ENCODE measurements around the gene SIDT2.

Gene SIDT2

GRCh38 chr11:117197516-117198456 is 19.2 kb downstream of the SIDT2 start:
- 71 to 83% methylated on average over 9 to 11 of the region's 17 CpGs for WGBS, 2 experiments (ENCODE audit: insufficient coverage in 2 of 2)
- peaks cover 31% of the 10 kb centered on the region for H3K4me1 ChIP-seq (ENCODE audit: control insufficient read depth, insufficient read depth, low read length, poor library complexity, severe bottlenecking)
- peak overlapping the region; percentile 83 for H3K27ac ChIP-seq (ENCODE audit: low read depth, low read length, severe bottlenecking)

GRCh38 chr11:117198613-117199012 is 20.1 kb downstream of the SIDT2 start:
- Histone ChIP-seq H3K4me1 (ENCODE audit: control insufficient read depth, insufficient read depth, low read length, poor library complexity, severe bottlenecking) (peaks cover 39% of the 10 kb centered on the region), H3K27ac (ENCODE audit: low read depth, low read length, severe bottlenecking) (peak overlapping the region; percentile 83), H3K36me3 (ENCODE audit: control insufficient read depth, insufficient read depth, low read length) (peaks cover 32% of the 10 kb centered on the region), H3K4me3 (ENCODE audit: extremely low read depth, insufficient read depth, low read length, poor library complexity, severe bottlenecking) (peak overlapping the region; percentile 51), H3K9me3 (ENCODE audit: control insufficient read depth, low read length) (no peaks in the 10 kb centered on the region)
- WGBS, 2 experiments (ENCODE audit: insufficient coverage in 2 of 2): 67 to 100% methylated on average over 1 of the region's 4 CpGs

More at GRCh38 chr11:117197516-117198456, 19.2 kb downstream of the SIDT2 start:
- Histone ChIP-seq H3K36me3 (ENCODE audit: control insufficient read depth, insufficient read depth, low read length) (peaks cover 32% of the 10 kb centered on the region), H3K9me3 (ENCODE audit: control insufficient read depth, low read length) (no peaks in the 10 kb centered on the region), H3K4me3 (ENCODE audit: extremely low read depth, insufficient read depth, low read length, poor library complexity, severe bottlenecking) (no peak overlapping the region)

- Histone ChIP-seq H3K9me3 (ENCODE audit: control insufficient read depth, low read length) (no peaks in the 10 kb centered on the region), H3K4me1 (ENCODE audit: control insufficient read depth, insufficient read depth, low read length, poor library complexity, severe bottlenecking) (peaks cover 46% of the 10 kb centered on the region), H3K27ac (ENCODE audit: low read depth, low read length, severe bottlenecking) (peak within 1 kb of the TSS; percentile 83), H3K36me3 (ENCODE audit: control insufficient read depth, insufficient read depth, low read length) (peaks cover 33% of the 10 kb centered on the region), H3K4me3 (ENCODE audit: extremely low read depth, insufficient read depth, low read length, poor library complexity, severe bottlenecking) (peak within 1 kb of the TSS; percentile 51)
- WGBS, 2 experiments (ENCODE audit: insufficient coverage in 2 of 2): 3 to 5% methylated on average over 21 to 22 of the region's 34 CpGs
These were observed 20.7 kb downstream of the SIDT2 start, which contains the start of gene TAGLN for GRCh38 chr11:117199053-117199915. TSS of gene TAGLN (plus strand) at chr11:117199370. CDS start at chr11:117203014, 3,644 bp downstream.

- Histone ChIP-seq H3K27ac (ENCODE audit: low read depth, low read length, severe bottlenecking) (peak overlapping the region; percentile 83), H3K9me3 (ENCODE audit: control insufficient read depth, low read length) (no peaks in the 10 kb centered on the region), H3K36me3 (ENCODE audit: control insufficient read depth, insufficient read depth, low read length) (peaks cover 42% of the 10 kb centered on the region), H3K4me1 (ENCODE audit: control insufficient read depth, insufficient read depth, low read length, poor library complexity, severe bottlenecking) (peaks cover 54% of the 10 kb centered on the region), H3K4me3 (ENCODE audit: extremely low read depth, insufficient read depth, low read length, poor library complexity, severe bottlenecking) (peak overlapping the region; percentile 51)
- WGBS, 2 experiments (ENCODE audit: insufficient coverage in 2 of 2): 17 to 19% methylated on average over 6 of the region's 13 CpGs
These were observed 21.6 kb downstream of the SIDT2 start for GRCh38 chr11:117199916-117200812.

- 66 to 73% methylated on average over 9 to 12 of the region's 12 CpGs for WGBS, 2 experiments (ENCODE audit: insufficient coverage in 2 of 2)
- H3K9me3 ChIP-seq (ENCODE audit: control insufficient read depth, low read length): no peaks in the 10 kb centered on the region
- peaks cover 46% of the 10 kb centered on the region for H3K36me3 ChIP-seq (ENCODE audit: control insufficient read depth, insufficient read depth, low read length)
- peak overlapping the region; percentile 51 for H3K4me3 ChIP-seq (ENCODE audit: extremely low read depth, insufficient read depth, low read length, poor library complexity, severe bottlenecking)
- H3K27ac ChIP-seq (ENCODE audit: low read depth, low read length, severe bottlenecking): no peak overlapping the region
- peaks cover 59% of the 10 kb centered on the region for H3K4me1 ChIP-seq (ENCODE audit: control insufficient read depth, insufficient read depth, low read length, poor library complexity, severe bottlenecking)
These were observed 22.5 kb downstream of the SIDT2 start for GRCh38 chr11:117200813-117201657.

GRCh38 chr11:117201658-117202305 is 23.2 kb downstream of the SIDT2 start:
- peaks cover 59% of the 10 kb centered on the region for H3K4me1 ChIP-seq (ENCODE audit: control insufficient read depth, insufficient read depth, low read length, poor library complexity, severe bottlenecking)
- peak overlapping the region; percentile 51 for H3K4me3 ChIP-seq (ENCODE audit: extremely low read depth, insufficient read depth, low read length, poor library complexity, severe bottlenecking)
- 79 to 97% methylated on average over 8 to 10 of the region's 14 CpGs for WGBS, 2 experiments (ENCODE audit: insufficient coverage in 2 of 2)
- H3K9me3 ChIP-seq (ENCODE audit: control insufficient read depth, low read length): no peaks in the 10 kb centered on the region
- H3K36me3 ChIP-seq (ENCODE audit: control insufficient read depth, insufficient read depth, low read length): peaks cover 46% of the 10 kb centered on the region
- H3K27ac ChIP-seq (ENCODE audit: low read depth, low read length, severe bottlenecking): no peak overlapping the region

- H3K4me3 ChIP-seq (ENCODE audit: extremely low read depth, insufficient read depth, low read length, poor library complexity, severe bottlenecking): peak overlapping the region; percentile 51
- peak overlapping the region; percentile 41 for H3K27ac ChIP-seq (ENCODE audit: low read depth, low read length, severe bottlenecking)
- 90 to 92% methylated on average over 5 to 7 of the region's 7 CpGs for WGBS, 2 experiments (ENCODE audit: insufficient coverage in 2 of 2)
- H3K36me3 ChIP-seq (ENCODE audit: control insufficient read depth, insufficient read depth, low read length): peaks cover 46% of the 10 kb centered on the region
- peaks cover 59% of the 10 kb centered on the region for H3K4me1 ChIP-seq (ENCODE audit: control insufficient read depth, insufficient read depth, low read length, poor library complexity, severe bottlenecking)
- no peaks in the 10 kb centered on the region for H3K9me3 ChIP-seq (ENCODE audit: control insufficient read depth, low read length)
These were observed 24.0 kb downstream of the SIDT2 start for GRCh38 chr11:117202386-117203068.

- H3K4me1 ChIP-seq (ENCODE audit: control insufficient read depth, insufficient read depth, low read length, poor library complexity, severe bottlenecking): peaks cover 58% of the 10 kb centered on the region
These were observed 24.5 kb downstream of the SIDT2 start for GRCh38 chr11:117203069-117203407.

More at GRCh38 chr11:117203069-117203407, 24.5 kb downstream of the SIDT2 start:
- Histone ChIP-seq H3K9me3 (ENCODE audit: control insufficient read depth, low read length) (no peaks in the 10 kb centered on the region), H3K27ac (ENCODE audit: low read depth, low read length, severe bottlenecking) (no peak overlapping the region), H3K4me3 (ENCODE audit: extremely low read depth, insufficient read depth, low read length, poor library complexity, severe bottlenecking) (peak overlapping the region; percentile 51), H3K36me3 (ENCODE audit: control insufficient read depth, insufficient read depth, low read length) (peaks cover 46% of the 10 kb centered on the region)
- 97 to 100% methylated on average over 9 to 10 of the region's 10 CpGs for WGBS, 2 experiments (ENCODE audit: insufficient coverage in 2 of 2)
